IPS-15b (cell line): Measurements from ENCODE around the gene ALG8.

Experiments used
- H3K27me3 ChIP-seq: one replicate; pipeline ENCODE4 v1.6.1; 2013; ENCODE audit warnings: low read length; ENCODE audit not compliant: control insufficient read depth, insufficient read depth
- H3K36me3 ChIP-seq: one replicate; pipeline ENCODE4 v1.6.1; 2013; ENCODE audit warnings: low read length; ENCODE audit not compliant: control insufficient read depth, insufficient read depth
- H3K4me1 ChIP-seq: one replicate; pipeline ENCODE4 v1.6.1; 2013; ENCODE audit warnings: mild to moderate bottlenecking, low read length; ENCODE audit not compliant: control insufficient read depth, insufficient read depth
- H3K4me3 ChIP-seq: one replicate; pipeline ENCODE4 v1.5.1; 2013; ENCODE audit warnings: low read depth, low read length
- H3K9ac ChIP-seq: one replicate; pipeline ENCODE4 v1.6.1; 2013; ENCODE audit warnings: low read depth, mild to moderate bottlenecking, low read length
- H3K9me3 ChIP-seq: one replicate; pipeline ENCODE4 v1.6.1; 2013; ENCODE audit warnings: mild to moderate bottlenecking, low read length; ENCODE audit not compliant: control insufficient read depth, insufficient read depth

Gene ALG8

GRCh38 chr11:78076733-78077403, 62.6 kb downstream of the ALG8 start:
- Histone ChIP-seq H3K4me3 (no peak overlapping the region), H3K4me1 (peaks cover 6% of the 10 kb centered on the region), H3K9ac (no peak overlapping the region), H3K36me3 (peaks cover 4% of the 10 kb centered on the region), H3K9me3 (no peaks in the 10 kb centered on the region), H3K27me3 (peaks cover 4% of the 10 kb centered on the region)

- H3K36me3 ChIP-seq = peaks cover 9% of the 10 kb centered on the region
- H3K4me1 ChIP-seq = peaks cover 6% of the 10 kb centered on the region
- no peak overlapping the region for H3K9ac ChIP-seq
- no peaks in the 10 kb centered on the region for H3K27me3 ChIP-seq
- no peak overlapping the region for H3K4me3 ChIP-seq
- no peaks in the 10 kb centered on the region for H3K9me3 ChIP-seq
Observed at GRCh38 chr11:78074756-78075155, 64.7 kb downstream of the ALG8 start.

- Histone ChIP-seq H3K9ac (no peak overlapping the region), H3K27me3 (no peaks in the 10 kb centered on the region), H3K9me3 (no peaks in the 10 kb centered on the region), H3K4me1 (no peaks in the 10 kb centered on the region), H3K36me3 (peaks cover 13% of the 10 kb centered on the region), H3K4me3 (no peak overlapping the region)
Observed at GRCh38 chr11:78072455-78072854, 67.0 kb downstream of the ALG8 start.

GRCh38 chr11:78071717-78072116, 67.7 kb downstream of the ALG8 start:
- Histone ChIP-seq H3K36me3 (peaks cover 13% of the 10 kb centered on the region), H3K27me3 (no peaks in the 10 kb centered on the region), H3K9ac (no peak overlapping the region), H3K4me1 (no peaks in the 10 kb centered on the region), H3K9me3 (no peaks in the 10 kb centered on the region), H3K4me3 (no peak overlapping the region)

- Histone ChIP-seq H3K4me3 (no peak overlapping the region), H3K9me3 (no peaks in the 10 kb centered on the region), H3K4me1 (no peaks in the 10 kb centered on the region), H3K27me3 (no peaks in the 10 kb centered on the region), H3K36me3 (peaks cover 13% of the 10 kb centered on the region), H3K9ac (no peak overlapping the region)
Observed at GRCh38 chr11:78070621-78071020, 68.8 kb downstream of the ALG8 start.

- Histone ChIP-seq H3K27me3 (no peaks in the 10 kb centered on the region), H3K36me3 (peaks cover 13% of the 10 kb centered on the region), H3K4me3 (no peak overlapping the region), H3K9ac (no peak overlapping the region), H3K9me3 (no peaks in the 10 kb centered on the region), H3K4me1 (no peaks in the 10 kb centered on the region)
Observed at GRCh38 chr11:78069465-78069864, 70.0 kb downstream of the ALG8 start.

GRCh38 chr11:78067704-78068103, 71.7 kb downstream of the ALG8 start:
- Histone ChIP-seq H3K27me3 (no peaks in the 10 kb centered on the region), H3K4me1 (no peaks in the 10 kb centered on the region), H3K4me3 (no peak overlapping the region), H3K9me3 (no peaks in the 10 kb centered on the region), H3K9ac (no peak overlapping the region), H3K36me3 (peaks cover 8% of the 10 kb centered on the region)

GRCh38 chr11:78066471-78066870, 73.0 kb downstream of the ALG8 start:
- Histone ChIP-seq H3K9me3 (no peaks in the 10 kb centered on the region), H3K36me3 (peaks cover 8% of the 10 kb centered on the region), H3K27me3 (no peaks in the 10 kb centered on the region), H3K4me3 (no peak overlapping the region), H3K4me1 (no peaks in the 10 kb centered on the region), H3K9ac (no peak overlapping the region)

- Histone ChIP-seq H3K9ac (no peak overlapping the region), H3K9me3 (no peaks in the 10 kb centered on the region)
Observed at GRCh38 chr11:78065203-78065602, 74.2 kb downstream of the ALG8 start.

GRCh38 chr11:78063440-78064181, 75.8 kb downstream of the ALG8 start, which contains the start of gene THRSP:
Gene THRSP, plus strand, starts transcription at chr11:78063861. Its CDS starts 21 bp downstream, at chr11:78063882.
- no peak within 1 kb of the TSS for H3K9ac ChIP-seq
- H3K4me3 ChIP-seq = no peak within 1 kb of the TSS
- H3K9me3 ChIP-seq = no peaks in the 10 kb centered on the region
- H3K36me3 ChIP-seq = no peaks in the 10 kb centered on the region
- no peaks in the 10 kb centered on the region for H3K27me3 ChIP-seq
- H3K4me1 ChIP-seq = no peaks in the 10 kb centered on the region

More at GRCh38 chr11:78065203-78065602, 74.2 kb downstream of the ALG8 start:
- H3K4me3 ChIP-seq = no peak overlapping the region
- H3K4me1 ChIP-seq = no peaks in the 10 kb centered on the region
- H3K27me3 ChIP-seq = no peaks in the 10 kb centered on the region
- peaks cover 4% of the 10 kb centered on the region for H3K36me3 ChIP-seq

GRCh38 chr11:78062671-78063070, 76.8 kb downstream of the ALG8 start:
- H3K4me3 ChIP-seq = no peak overlapping the region
- H3K27me3 ChIP-seq = no peaks in the 10 kb centered on the region
- H3K36me3 ChIP-seq = no peaks in the 10 kb centered on the region

GRCh38 chr11:78061921-78062311, 77.5 kb downstream of the ALG8 start:
- Histone ChIP-seq H3K4me1 (no peaks in the 10 kb centered on the region), H3K9me3 (no peaks in the 10 kb centered on the region), H3K36me3 (no peaks in the 10 kb centered on the region), H3K4me3 (no peak overlapping the region), H3K9ac (no peak overlapping the region), H3K27me3 (no peaks in the 10 kb centered on the region)

More at GRCh38 chr11:78062671-78063070, 76.8 kb downstream of the ALG8 start:
- Histone ChIP-seq H3K4me1 (no peaks in the 10 kb centered on the region), H3K9ac (no peak overlapping the region), H3K9me3 (no peaks in the 10 kb centered on the region)
